SU-DHL-6 (cell line): Measurements from ENCODE around the gene KRTAP5-5.

Source experiments
- H2AFZ ChIP-seq: fragments of 200-600 bp; sonication (generic); 2 replicates; pipeline ENCODE4 v1.6.1; 2014; ENCODE audit warnings: low read depth, mild to moderate bottlenecking, moderate library complexity, mixed read lengths, antibody characterized with exemption, low read length; ENCODE audit not compliant: severe bottlenecking
- H3F3A ChIP-seq: fragments of 200-600 bp; shearing (Covaris generic); 2 replicates; pipeline ENCODE4 v1.6.0; 2016; ENCODE audit warnings: antibody characterized with exemption, mild to moderate bottlenecking; ENCODE audit not compliant: insufficient read depth
- H3K27ac ChIP-seq: fragments of 200-600 bp; sonication (generic); 2 replicates; pipeline ENCODE4 v1.5.1; 2016; ENCODE audit warnings: low read depth, mild to moderate bottlenecking, low read length, moderate library complexity, mixed read lengths
- H3K27me3 ChIP-seq: fragments of 200-600 bp; sonication (generic), shearing (Covaris generic); 2 replicates; pipeline ENCODE4 v1.6.0; 2014; ENCODE audit warnings: mild to moderate bottlenecking, low read length
- H3K36me3 ChIP-seq: fragments of 200-600 bp; sonication (generic); 2 replicates; pipeline ENCODE4 v1.6.1; 2014; ENCODE audit warnings: mild to moderate bottlenecking, low read length, mixed read lengths
- H3K4me2 ChIP-seq: fragments of 300-600, 200-600 bp; shearing (Covaris generic), sonication (generic); 2 replicates; pipeline ENCODE4 v1.6.0; 2014; ENCODE audit warnings: low read length, low read depth, mild to moderate bottlenecking; ENCODE audit not compliant: poor library complexity, severe bottlenecking
- H3K4me3 ChIP-seq: fragments of 200-600 bp; sonication (generic); 2 replicates; pipeline ENCODE4 v1.5.1; 2014; ENCODE audit warnings: antibody characterized with exemption, low read length, mild to moderate bottlenecking, mixed read lengths; ENCODE audit not compliant: insufficient read depth, poor library complexity, severe bottlenecking
- H3K79me2 ChIP-seq: fragments of 200-600 bp; sonication (generic); 2 replicates; pipeline ENCODE4 v1.6.1; 2014; ENCODE audit warnings: mild to moderate bottlenecking, low read length, moderate library complexity; ENCODE audit not compliant: insufficient read depth
- H3K9ac ChIP-seq: fragments of 200-600 bp; sonication (generic); 2 replicates; pipeline ENCODE4 v1.7.0; 2014; ENCODE audit warnings: mild to moderate bottlenecking, low read length
- H3K9me2 ChIP-seq: fragments of 200-600 bp; sonication (generic); replicated peaks from 2 replicates; pipeline ENCODE4 v1.6.1; 2014; ENCODE audit warnings: low read length; ENCODE audit not compliant: insufficient read depth
- H3K9me3 ChIP-seq: fragments of 200-600 bp; sonication (generic); 2 replicates; pipeline ENCODE4 v1.6.1; 2014; ENCODE audit warnings: low read length, mixed read lengths; ENCODE audit not compliant: insufficient read depth
- H4K20me1 ChIP-seq: fragments of 200-600 bp; sonication (generic); 2 replicates; pipeline ENCODE4 v1.6.1; 2014; ENCODE audit warnings: low read depth, mild to moderate bottlenecking, antibody characterized with exemption, low read length, moderate library complexity, mixed read lengths
- CTCF ChIP-seq: fragments of 200-600 bp; sonication (generic); IDR thresholded peaks from one replicate; pipeline ENCODE4 v1.5.1; 2017; ENCODE audit warnings: antibody characterized with exemption, mild to moderate bottlenecking, low read length, moderate library complexity; ENCODE audit not compliant: insufficient read depth, poor library complexity, severe bottlenecking
- EZH2phosphoT487 ChIP-seq: fragments of 200-600 bp; sonication (generic), shearing (Covaris generic); conservative IDR thresholded peaks from 2 replicates; pipeline ENCODE4 v1.6.1; 2018; ENCODE audit warnings: mild to moderate bottlenecking, antibody characterized with exemption, low read length, moderate library complexity, mixed read lengths

KRTAP5-5 gene

GRCh38 chr11:1671658-1672057 is 42.1 kb downstream of the KRTAP5-5 start:
- Histone ChIP-seq H2AFZ (no peak overlapping the region), H3K27ac (no peak overlapping the region), H3K9me2 (no peaks in the 10 kb centered on the region), H4K20me1 (no peaks in the 10 kb centered on the region), H3F3A (no peaks in the 10 kb centered on the region), H3K9ac (no peak overlapping the region), H3K4me3 (no peak overlapping the region), H3K36me3 (no peaks in the 10 kb centered on the region), H3K9me3 (no peaks in the 10 kb centered on the region), H3K79me2 (no peaks in the 10 kb centered on the region), H3K27me3 (no peaks in the 10 kb centered on the region), H3K4me2 (no peak overlapping the region)
- TF ChIP-seq CTCF (no peak), EZH2phosphoT487 (no peak)

- H3K27me3 ChIP-seq: no peaks in the 10 kb centered on the region
Measured at GRCh38 chr11:1672613-1673350, 43.2 kb downstream of the KRTAP5-5 start.

GRCh38 chr11:1673446-1674172 is 44.0 kb downstream of the KRTAP5-5 start:
- no peak overlapping the region for H3K27ac ChIP-seq
- no peaks in the 10 kb centered on the region for H4K20me1 ChIP-seq
- no peak for TF ChIP-seq CTCF
- no peak for TF ChIP-seq EZH2phosphoT487
- H3F3A ChIP-seq: no peaks in the 10 kb centered on the region
- no peak overlapping the region for H3K4me2 ChIP-seq
- H3K79me2 ChIP-seq: no peaks in the 10 kb centered on the region
- H3K4me3 ChIP-seq: no peak overlapping the region
- H2AFZ ChIP-seq: no peak overlapping the region
- no peaks in the 10 kb centered on the region for H3K9me2 ChIP-seq
- H3K9ac ChIP-seq: no peak overlapping the region
- no peaks in the 10 kb centered on the region for H3K27me3 ChIP-seq
- no peaks in the 10 kb centered on the region for H3K9me3 ChIP-seq
- H3K36me3 ChIP-seq: no peaks in the 10 kb centered on the region

More at GRCh38 chr11:1672613-1673350, 43.2 kb downstream of the KRTAP5-5 start:
- no peak for TF ChIP-seq CTCF
- no peak for TF ChIP-seq EZH2phosphoT487
- Histone ChIP-seq H3K9me3 (no peaks in the 10 kb centered on the region), H3K36me3 (no peaks in the 10 kb centered on the region), H3K79me2 (no peaks in the 10 kb centered on the region), H3K9me2 (no peaks in the 10 kb centered on the region), H3F3A (no peaks in the 10 kb centered on the region), H3K27ac (no peak overlapping the region), H3K9ac (no peak overlapping the region), H3K4me2 (no peak overlapping the region), H2AFZ (no peak overlapping the region), H3K4me3 (no peak overlapping the region), H4K20me1 (no peaks in the 10 kb centered on the region)
